22Rv1 (cell line): ENCODE results near the gene BABAM2.

Experiments
- CTCF ChIP-seq: fragments of 450-650 bp; IDR thresholded peaks from 2 replicates; pipeline ENCODE4 v1.5.1; 2017; ENCODE audit warnings: mild to moderate bottlenecking
- ZFX ChIP-seq: fragments of 450-650 bp; IDR thresholded peaks from 2 replicates; pipeline ENCODE4 v1.6.1; 2017; ENCODE audit warnings: antibody characterized with exemption, borderline replicate concordance

- TF ChIP-seq CTCF: no peak
- no peak for TF ChIP-seq ZFX
Observed at GRCh38 chr2:28345619-28346018, 455.1 kb downstream of the BABAM2 start.
